Fibroblast of lung (primary cell): ENCODE data around the gene ZMYM4. TPM values are rescaled to one million over a fixed set of nuclear protein-coding genes. Genes with fewer than 3 reads are reported as not detected.

ENCODE experiments used
- DNase-seq, 2 donors: peaks; one replicate each; pipeline versions ENCODE4 v3.0.0 to v3.0.0-alpha.2; 2010; ENCODE audit warnings: low read depth in 2 of 2
- H2AFZ ChIP-seq: 2 replicates; pipeline ENCODE4 v1.5.1; 2012; ENCODE audit warnings: low read length, control low read depth, inconsistent platforms
- H3K27ac ChIP-seq: 2 replicates; pipeline ENCODE4 v1.5.1; 2011; ENCODE audit warnings: low read length, control low read depth; ENCODE audit not compliant: insufficient read depth
- H3K27me3 ChIP-seq: 2 replicates; pipeline ENCODE4 v1.5.1; 2011; ENCODE audit warnings: mild to moderate bottlenecking, low read length; ENCODE audit not compliant: control insufficient read depth, insufficient read depth
- H3K36me3 ChIP-seq: 2 replicates; pipeline ENCODE4 v1.5.1; 2011; ENCODE audit warnings: low read length; ENCODE audit not compliant: control insufficient read depth, insufficient read depth
- H3K4me1 ChIP-seq: 2 replicates; pipeline ENCODE4 v1.5.1; 2011; ENCODE audit warnings: low read length; ENCODE audit not compliant: control insufficient read depth, insufficient read depth; ENCODE audit errors: extremely low read depth
- H3K4me2 ChIP-seq: 2 replicates; pipeline ENCODE4 v1.5.1; 2011; ENCODE audit warnings: low read length, control low read depth; ENCODE audit not compliant: insufficient read depth; ENCODE audit errors: extremely low read depth
- H3K4me3 ChIP-seq, 4 experiments: fragments of 200-600 bp in 1 of 4; sonication (generic) in 1 of 4; replicated peaks in 1 of 4; 2 replicates each; pipeline ENCODE4 v1.5.1; 2011 to 2016; ENCODE audit warnings: low read length in 4 of 4, low read depth in 3 of 4, mild to moderate bottlenecking in 3 of 4, control low read depth in 2 of 4, inconsistent platforms in 1 of 4, mixed read lengths in 1 of 4; ENCODE audit not compliant: insufficient read depth in 1 of 4; ENCODE audit errors: control extremely low read depth in 1 of 4
- H3K79me2 ChIP-seq: 2 replicates; pipeline ENCODE4 v1.5.1; 2012; ENCODE audit warnings: mild to moderate bottlenecking, low read length, inconsistent platforms; ENCODE audit not compliant: control insufficient read depth, insufficient read depth
- H3K9ac ChIP-seq: 2 replicates; pipeline ENCODE4 v1.5.1; 2011; ENCODE audit warnings: mild to moderate bottlenecking, low read length, control low read depth; ENCODE audit not compliant: insufficient read depth
- H3K9me3 ChIP-seq: 2 replicates; pipeline ENCODE4 v1.5.1; 2012; ENCODE audit warnings: low read depth, low read length; ENCODE audit not compliant: control insufficient read depth, insufficient read depth
- H4K20me1 ChIP-seq: 2 replicates; pipeline ENCODE4 v1.5.1; 2011; ENCODE audit warnings: low read length; ENCODE audit not compliant: control insufficient read depth, insufficient read depth; ENCODE audit errors: extremely low read depth
- CTCF ChIP-seq, 2 donors: IDR thresholded peaks in 1 of 2; conservative IDR thresholded peaks in 1 of 2; 1 replicate in 1 of 2; 2 replicates in 1 of 2; pipeline ENCODE4 v1.5.1; 2011 to 2012; ENCODE audit warnings: low read length in 2 of 2, control low read depth in 1 of 2, inconsistent platforms in 1 of 2, low read depth in 1 of 2, mild to moderate bottlenecking in 1 of 2
- EZH2 ChIP-seq: IDR thresholded peaks from 2 replicates; pipeline ENCODE4 v1.5.1; 2012; ENCODE audit warnings: low read length, control low read depth, mild to moderate bottlenecking; ENCODE audit errors: missing control alignments
- polyA plus RNA-seq, 2 donors: library from polyadenylated mRNA; depleted of rRNA in 1 of 2; stranded (reverse) in 1 of 2; unstranded in 1 of 2; fragments of >200 nt; gene quantifications; 2 replicates each; pipeline ENCODE4 v1.2.1, GENCODE V29; 2011 to 2012; ENCODE audit warnings: missing spikeins in 1 of 2
- total RNA-seq: library from RNA; depleted of rRNA; stranded (reverse); fragments of >200 nt; gene quantifications from 2 replicates; pipeline ENCODE4 v1.2.1, GENCODE V29; 2014

Gene ZMYM4
- total and polyA plus RNA-seq, 2 donors (not counting 1 experiment from before 2014, with no cell fraction given): 40.5 to 54.1 TPM

GRCh38 chr1:35223084-35223630 is 45.4 kb upstream of the ZMYM4 start:
- no peak for DNase-seq
- Histone ChIP-seq H3K36me3 (no peaks in the 10 kb centered on the region), H3K4me2 (peak overlapping the region; percentile 51), H3K4me3 (no peak overlapping the region), H4K20me1 (no peaks in the 10 kb centered on the region), H3K79me2 (no peaks in the 10 kb centered on the region), H2AFZ (no peak overlapping the region), H3K4me1 (peaks cover 10% of the 10 kb centered on the region), H3K9ac (no peak overlapping the region), H3K9me3 (no peaks in the 10 kb centered on the region), H3K27ac (no peak overlapping the region), H3K27me3 (no peaks in the 10 kb centered on the region)
- TF ChIP-seq CTCF (conservative IDR thresholded peaks at IDR 0.05 in 1 of 2, IDR thresholded peaks at IDR 0.05 in 1 of 2; ENCODE audit: low read depth in 1 of 2, low read length in 2 of 2) (no peak), EZH2 (no peak)

GRCh38 chr1:35226546-35226945 is 42.0 kb upstream of the ZMYM4 start:
- Histone ChIP-seq H2AFZ (no peak overlapping the region), H3K27me3 (no peaks in the 10 kb centered on the region), H4K20me1 (no peaks in the 10 kb centered on the region), H3K79me2 (no peaks in the 10 kb centered on the region), H3K9ac (no peak overlapping the region), H3K4me3 (no peak overlapping the region), H3K9me3 (no peaks in the 10 kb centered on the region), H3K4me2 (no peak overlapping the region), H3K4me1 (peaks cover 10% of the 10 kb centered on the region), H3K36me3 (no peaks in the 10 kb centered on the region), H3K27ac (no peak overlapping the region)
- no peak for DNase-seq
- no peak for TF ChIP-seq CTCF (conservative IDR thresholded peaks at IDR 0.05 in 1 of 2, IDR thresholded peaks at IDR 0.05 in 1 of 2; ENCODE audit: low read depth in 1 of 2, low read length in 2 of 2)
- TF ChIP-seq EZH2: no peak

- H3K4me2 ChIP-seq: no peak overlapping the region
- no peak overlapping the region for H3K9ac ChIP-seq
- H4K20me1 ChIP-seq: no peaks in the 10 kb centered on the region
- H3K27ac ChIP-seq: no peak overlapping the region
- H3K79me2 ChIP-seq: no peaks in the 10 kb centered on the region
- no peaks in the 10 kb centered on the region for H3K9me3 ChIP-seq
- H3K27me3 ChIP-seq: no peaks in the 10 kb centered on the region
- H3K4me3 ChIP-seq: no peak overlapping the region
- no peak overlapping the region for H2AFZ ChIP-seq
- no peaks in the 10 kb centered on the region for H3K36me3 ChIP-seq
- no peaks in the 10 kb centered on the region for H3K4me1 ChIP-seq
- DNase-seq: no peak
- TF ChIP-seq EZH2 (no peak), CTCF (conservative IDR thresholded peaks at IDR 0.05 in 1 of 2, IDR thresholded peaks at IDR 0.05 in 1 of 2; ENCODE audit: low read depth in 1 of 2, low read length in 2 of 2) (no peak)
Observed at GRCh38 chr1:35229587-35230360, 38.7 kb upstream of the ZMYM4 start.
